Progenitor cell of endocrine pancreas (in vitro differentiated cells): ENCODE measurements around the gene SERPINB11. TPM values are rescaled to one million over a fixed set of nuclear protein-coding genes. Genes with fewer than 3 reads are reported as not detected.

Experiments
- DNase-seq: peaks from one replicate; pipeline ENCODE4 v3.0.0; 2021; ENCODE audit warnings: low spot score; ENCODE audit not compliant: unreplicated experiment
- H3K27ac Mint-ChIP-seq: 2 replicates; pipeline ENCODE4 v1.8.0; 2021; ENCODE audit warnings: mild to moderate bottlenecking, moderate library complexity, mixed read lengths
- H3K27me3 Mint-ChIP-seq: 2 replicates; pipeline ENCODE4 v1.8.0; 2021; ENCODE audit warnings: mixed read lengths
- H3K36me3 Mint-ChIP-seq: 2 replicates; pipeline ENCODE4 v1.8.0; 2022; ENCODE audit warnings: mixed read lengths; ENCODE audit not compliant: insufficient read depth
- H3K4me1 Mint-ChIP-seq: 2 replicates; pipeline ENCODE4 v1.8.0; 2021; ENCODE audit warnings: low read depth, mixed read lengths
- H3K4me3 Mint-ChIP-seq: 2 replicates; pipeline ENCODE4 v1.8.0; 2021; ENCODE audit warnings: low read depth, mild to moderate bottlenecking, moderate library complexity, mixed read lengths
- H3K9me3 Mint-ChIP-seq: 2 replicates; pipeline ENCODE4 v1.8.0; 2021; ENCODE audit warnings: low read depth, mixed read lengths
- CTCF ChIP-seq: fragments of 200-600 bp; sonication (generic); IDR thresholded peaks from one replicate; pipeline ENCODE4 v1.5.0; 2021; ENCODE audit warnings: antibody characterized with exemption, mild to moderate bottlenecking; ENCODE audit not compliant: unreplicated experiment
- total RNA-seq: library from RNA; stranded (reverse); gene quantifications from 2 replicates; pipeline ENCODE4 v1.2.1, GENCODE V29; 2021

Gene SERPINB11
- total RNA-seq, 1 donor from 2014 or later: not detected

- no peak for TF ChIP-seq CTCF
- DNase-seq: no peak
- H3K36me3 Mint-ChIP-seq: no peaks in the 10 kb centered on the region
- no peak overlapping the region for H3K27ac Mint-ChIP-seq
- peaks cover 2% of the 10 kb centered on the region for H3K4me1 Mint-ChIP-seq
- H3K9me3 Mint-ChIP-seq: peaks cover 4% of the 10 kb centered on the region
- no peak overlapping the region for H3K4me3 Mint-ChIP-seq
- no peaks in the 10 kb centered on the region for H3K27me3 Mint-ChIP-seq
Measured at GRCh38 chr18:63731215-63731614, 28.5 kb downstream of the SERPINB11 start.

GRCh38 chr18:63736876-63737275 lies 34.1 kb downstream of the SERPINB11 start:
- DNase-seq: no peak
- no peak overlapping the region for H3K4me3 Mint-ChIP-seq
- H3K4me1 Mint-ChIP-seq: peaks cover 4% of the 10 kb centered on the region
- H3K9me3 Mint-ChIP-seq: peaks cover 4% of the 10 kb centered on the region
- H3K27ac Mint-ChIP-seq: no peak overlapping the region
- no peaks in the 10 kb centered on the region for H3K27me3 Mint-ChIP-seq
- TF ChIP-seq CTCF: no peak
- H3K36me3 Mint-ChIP-seq: no peaks in the 10 kb centered on the region

GRCh38 chr18:63741769-63742168 lies 39.0 kb downstream of the SERPINB11 start:
- no peaks in the 10 kb centered on the region for H3K27me3 Mint-ChIP-seq
- H3K4me3 Mint-ChIP-seq: no peak overlapping the region
- TF ChIP-seq CTCF: peak; percentile 32
- no peaks in the 10 kb centered on the region for H3K36me3 Mint-ChIP-seq
- DNase-seq: no peak
- H3K4me1 Mint-ChIP-seq: peaks cover 2% of the 10 kb centered on the region
- no peaks in the 10 kb centered on the region for H3K9me3 Mint-ChIP-seq
- H3K27ac Mint-ChIP-seq: no peak overlapping the region

- DNase-seq: no peak
- peaks cover 2% of the 10 kb centered on the region for H3K9me3 Mint-ChIP-seq
- no peaks in the 10 kb centered on the region for H3K36me3 Mint-ChIP-seq
- no peak overlapping the region for H3K4me3 Mint-ChIP-seq
- no peaks in the 10 kb centered on the region for H3K4me1 Mint-ChIP-seq
- H3K27ac Mint-ChIP-seq: no peak overlapping the region
- no peak for TF ChIP-seq CTCF
- no peaks in the 10 kb centered on the region for H3K27me3 Mint-ChIP-seq
Measured at GRCh38 chr18:63747006-63747405, 44.2 kb downstream of the SERPINB11 start.

GRCh38 chr18:63749489-63749888 lies 46.7 kb downstream of the SERPINB11 start:
- Mint-ChIP-seq H3K27ac (no peak overlapping the region), H3K4me3 (no peak overlapping the region), H3K36me3 (no peaks in the 10 kb centered on the region), H3K27me3 (no peaks in the 10 kb centered on the region), H3K4me1 (no peaks in the 10 kb centered on the region), H3K9me3 (peaks cover 5% of the 10 kb centered on the region)
- no peak for DNase-seq
- TF ChIP-seq CTCF: no peak

GRCh38 chr18:63752636-63753035 lies 49.9 kb downstream of the SERPINB11 start:
- Mint-ChIP-seq H3K27me3 (no peaks in the 10 kb centered on the region), H3K27ac (no peak overlapping the region), H3K4me1 (no peaks in the 10 kb centered on the region), H3K4me3 (no peak overlapping the region), H3K9me3 (peaks cover 5% of the 10 kb centered on the region), H3K36me3 (no peaks in the 10 kb centered on the region)
- TF ChIP-seq CTCF: no peak
- no peak for DNase-seq
